ENCODE results near the gene RASA4B. TPM values are rescaled to one million over a fixed set of nuclear protein-coding genes. Genes with fewer than 3 reads are reported as not detected.
"Not testable (repeated sequence)": the region's sequence is repeated elsewhere in the genome, so short reads cannot be mapped to it uniquely, and the experiment has no call there.

The RASA4B gene
- total RNA-seq, 2 experiments from 2014 or later, result 16.2 to 18.0 TPM

GRCh38 chr7:102460467-102460866 lies 57.1 kb downstream of the RASA4B start:
- ATAC-seq (ENCODE audit: low read depth) (no peak), DNase-seq (no peak)
- Mint-ChIP-seq H3K4me1 (peaks cover 11% of the 10 kb centered on the region), H3K27me3 (no peaks in the 10 kb centered on the region), H3K9me3 (no peaks in the 10 kb centered on the region), H3K4me3 (no peak overlapping the region), H3K27ac (peak overlapping the region; percentile 10), H3K36me3 (peaks cover 5% of the 10 kb centered on the region)
- POLR2A ChIA-PET, result interaction anchor here (1.2 kb wide), 1 partner anchor 8 kb away, joined by 3 read pairs; no protein-coding TSS in a partner anchor

- ATAC-seq (ENCODE audit: low read depth) (no peak), DNase-seq (no peak)
- peaks cover 6% of the 10 kb centered on the region for H3K36me3 Mint-ChIP-seq
- POLR2A ChIA-PET, result no interaction called here
- no peak overlapping the region for H3K4me3 Mint-ChIP-seq
- no peaks in the 10 kb centered on the region for H3K27me3 Mint-ChIP-seq
- H3K4me1 Mint-ChIP-seq, result peaks cover 10% of the 10 kb centered on the region
- H3K9me3 Mint-ChIP-seq, result no peaks in the 10 kb centered on the region
- no peak overlapping the region for H3K27ac Mint-ChIP-seq
Measured at GRCh38 chr7:102459221-102459844, 58.2 kb downstream of the RASA4B start.

GRCh38 chr7:102457352-102457924 lies 60.1 kb downstream of the RASA4B start:
- DNase-seq (no peak), ATAC-seq (ENCODE audit: low read depth) (no peak)
- POLR2A ChIA-PET, result no interaction called here
- Mint-ChIP-seq H3K27ac (no peak overlapping the region), H3K27me3 (no peaks in the 10 kb centered on the region), H3K36me3 (peaks cover 6% of the 10 kb centered on the region), H3K4me3 (no peak overlapping the region), H3K4me1 (peaks cover under 1% of the 10 kb centered on the region), H3K9me3 (no peaks in the 10 kb centered on the region)

GRCh38 chr7:102456327-102456726 lies 61.2 kb downstream of the RASA4B start:
- Mint-ChIP-seq H3K36me3 (peaks cover 6% of the 10 kb centered on the region), H3K27me3 (no peaks in the 10 kb centered on the region), H3K9me3 (no peaks in the 10 kb centered on the region), H3K4me3 (no peak overlapping the region), H3K27ac (no peak overlapping the region), H3K4me1 (no peaks in the 10 kb centered on the region)
- ATAC-seq (ENCODE audit: low read depth), result no peak
- POLR2A ChIA-PET, result interaction anchor here (0.7 to 1.6 kb wide), 3 partner anchors 8 to 174 kb away, joined by 3 to 7 read pairs (median 3); partner anchors contain the start of genes ALKBH4 and LRWD1
- DNase-seq, result no peak

- DNase-seq (no peak), ATAC-seq (ENCODE audit: low read depth) (no peak)
- H3K4me3 Mint-ChIP-seq, result no peak overlapping the region
- no peaks in the 10 kb centered on the region for H3K27me3 Mint-ChIP-seq
- no peaks in the 10 kb centered on the region for H3K9me3 Mint-ChIP-seq
- H3K27ac Mint-ChIP-seq, result no peak overlapping the region
- peaks cover 2% of the 10 kb centered on the region for H3K36me3 Mint-ChIP-seq
- H3K4me1 Mint-ChIP-seq, result no peaks in the 10 kb centered on the region
- POLR2A ChIA-PET, result interaction anchor here (1.6 kb wide), 1 partner anchor 9 kb away, joined by 7 read pairs; the partner anchor contains the start of genes ALKBH4 and LRWD1
Measured at GRCh38 chr7:102455596-102455995, 62.0 kb downstream of the RASA4B start.

GRCh38 chr7:102454932-102455331 lies 62.6 kb downstream of the RASA4B start:
- not testable (repeated sequence) for H3K27me3 Mint-ChIP-seq; H3K36me3 Mint-ChIP-seq; H3K4me1 Mint-ChIP-seq; DNase-seq; ATAC-seq (ENCODE audit: low read depth); H3K4me3 Mint-ChIP-seq; H3K27ac Mint-ChIP-seq; H3K9me3 Mint-ChIP-seq
- POLR2A ChIA-PET, result interaction anchor here (1.6 kb wide), 1 partner anchor 9 kb away, joined by 7 read pairs; the partner anchor contains the start of genes ALKBH4 and LRWD1

GRCh38 chr7:102454468-102454867 lies 63.1 kb downstream of the RASA4B start:
- no peaks in the 10 kb centered on the region for H3K4me1 Mint-ChIP-seq
- peaks cover 1% of the 10 kb centered on the region for H3K36me3 Mint-ChIP-seq
- no peaks in the 10 kb centered on the region for H3K9me3 Mint-ChIP-seq
- no peak overlapping the region for H3K27ac Mint-ChIP-seq
- no peak for DNase-seq
- no peak overlapping the region for H3K4me3 Mint-ChIP-seq
- POLR2A ChIA-PET, result interaction anchor here (1.6 kb wide), 1 partner anchor 10 kb away, joined by 7 read pairs; the partner anchor contains the start of genes ALKBH4 and LRWD1
- ATAC-seq (ENCODE audit: low read depth), result no peak
- no peaks in the 10 kb centered on the region for H3K27me3 Mint-ChIP-seq

- Mint-ChIP-seq H3K36me3 (peaks cover 4% of the 10 kb centered on the region), H3K27ac (no peak overlapping the region), H3K9me3 (no peaks in the 10 kb centered on the region), H3K4me3 (no peak overlapping the region), H3K27me3 (no peaks in the 10 kb centered on the region), H3K4me1 (no peaks in the 10 kb centered on the region)
- POLR2A ChIA-PET, result interaction anchor here (1.2 kb wide), 1 partner anchor 27 kb away, joined by 3 read pairs; no protein-coding TSS in a partner anchor
- ATAC-seq (ENCODE audit: low read depth), result no peak
- DNase-seq, result no peak
Measured at GRCh38 chr7:102453319-102453718, 64.3 kb downstream of the RASA4B start.

- H3K4me3 Mint-ChIP-seq, result no peak overlapping the region
- POLR2A ChIA-PET, result interaction anchor here (0.6 to 1.2 kb wide), 4 partner anchors 8 to 689 kb away, joined by 3 read pairs; no protein-coding TSS in a partner anchor
- ATAC-seq (ENCODE audit: low read depth) (no peak), DNase-seq (no peak)
- peaks cover 4% of the 10 kb centered on the region for H3K36me3 Mint-ChIP-seq
- no peaks in the 10 kb centered on the region for H3K9me3 Mint-ChIP-seq
- H3K27me3 Mint-ChIP-seq, result no peaks in the 10 kb centered on the region
- no peaks in the 10 kb centered on the region for H3K4me1 Mint-ChIP-seq
- no peak overlapping the region for H3K27ac Mint-ChIP-seq
Measured at GRCh38 chr7:102452451-102452850, 65.1 kb downstream of the RASA4B start.

- no peaks in the 10 kb centered on the region for H3K9me3 Mint-ChIP-seq
- POLR2A ChIA-PET, result interaction anchor here (0.6 to 1.1 kb wide), 2 partner anchors 9 to 15 kb away, joined by 3 read pairs; no protein-coding TSS in a partner anchor
- no peaks in the 10 kb centered on the region for H3K4me1 Mint-ChIP-seq
- H3K36me3 Mint-ChIP-seq, result peaks cover 4% of the 10 kb centered on the region
- no peaks in the 10 kb centered on the region for H3K27me3 Mint-ChIP-seq
- DNase-seq (no peak), ATAC-seq (ENCODE audit: low read depth) (no peak)
- H3K4me3 Mint-ChIP-seq, result no peak overlapping the region
- H3K27ac Mint-ChIP-seq, result no peak overlapping the region
Measured at GRCh38 chr7:102451371-102452054, 66.1 kb downstream of the RASA4B start.

- POLR2A ChIA-PET, result interaction anchor here (1.2 to 1.6 kb wide), 2 partner anchors 14 to 38 kb away, joined by 4 read pairs; partner anchors contain the start of genes ALKBH4 and LRWD1
- H3K27me3 Mint-ChIP-seq, result no peaks in the 10 kb centered on the region
- H3K4me3 Mint-ChIP-seq, result no peak overlapping the region
- H3K9me3 Mint-ChIP-seq, result no peaks in the 10 kb centered on the region
- H3K27ac Mint-ChIP-seq, result no peak overlapping the region
- H3K4me1 Mint-ChIP-seq, result no peaks in the 10 kb centered on the region
- DNase-seq (no peak), ATAC-seq (ENCODE audit: low read depth) (peak; percentile 76)
- peaks cover 7% of the 10 kb centered on the region for H3K36me3 Mint-ChIP-seq
Measured at GRCh38 chr7:102450242-102450641, 67.3 kb downstream of the RASA4B start.

GRCh38 chr7:102449136-102449535 lies 68.4 kb downstream of the RASA4B start:
- DNase-seq (no peak), ATAC-seq (ENCODE audit: low read depth) (no peak)
- H3K9me3 Mint-ChIP-seq, result no peaks in the 10 kb centered on the region
- no peak overlapping the region for H3K4me3 Mint-ChIP-seq
- H3K27ac Mint-ChIP-seq, result no peak overlapping the region
- H3K27me3 Mint-ChIP-seq, result no peaks in the 10 kb centered on the region
- peaks cover 5% of the 10 kb centered on the region for H3K36me3 Mint-ChIP-seq
- POLR2A ChIA-PET, result interaction anchor here (1.6 kb wide), 1 partner anchor 37 kb away, joined by 4 read pairs; no protein-coding TSS in a partner anchor
- H3K4me1 Mint-ChIP-seq, result no peaks in the 10 kb centered on the region

- POLR2A ChIA-PET, result no interaction called here
- DNase-seq (no peak), ATAC-seq (ENCODE audit: low read depth) (no peak)
- Mint-ChIP-seq H3K27me3 (no peaks in the 10 kb centered on the region), H3K27ac (no peak overlapping the region), H3K4me3 (no peak overlapping the region), H3K4me1 (no peaks in the 10 kb centered on the region), H3K9me3 (no peaks in the 10 kb centered on the region), H3K36me3 (peaks cover 9% of the 10 kb centered on the region)
Measured at GRCh38 chr7:102447311-102447710, 70.3 kb downstream of the RASA4B start.

All from activated naive CD8-positive, alpha-beta T cell treated with anti-CD3 and anti-CD28 coated beads, Interleukin-2, amount 10 ng/mL, durations not matched to agents 7 days and 5 days (primary cell).